HG02678 (cell line): ENCODE measurements around the gene CAMK2G.

Source experiments
- ATAC-seq: cut with Tn5 transposase; IDR thresholded peaks from one replicate; pipeline ENCODE4 v1.9.1; 2021; ENCODE audit warnings: mild to moderate bottlenecking, moderate library complexity; ENCODE audit not compliant: unreplicated experiment

Gene CAMK2G

DNA sequence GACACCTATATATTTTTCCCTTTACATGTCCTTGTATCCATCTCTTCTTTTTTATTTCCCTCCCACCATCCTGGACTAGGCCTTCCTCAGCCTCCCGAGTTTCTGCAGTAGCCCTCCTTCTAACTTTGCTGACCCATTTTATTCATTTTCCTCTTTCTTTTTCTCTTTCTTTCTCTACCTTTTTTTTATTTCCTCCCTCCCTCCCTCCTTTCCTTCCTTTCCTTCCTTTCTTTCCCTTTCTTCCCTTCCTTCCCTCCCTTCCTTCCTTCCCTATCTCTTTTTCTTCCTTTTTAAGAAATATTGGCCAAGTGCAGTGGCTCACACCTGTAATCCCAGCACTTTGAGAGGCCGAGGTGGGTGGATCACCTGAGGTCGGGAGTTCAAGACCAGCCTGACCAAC, 9.7 kb upstream of the CAMK2G start:
- ATAC-seq: no peak

GRCh38 chr10:73881221-73881919, 7.0 kb upstream of the CAMK2G start:
- no peak for ATAC-seq

DNA sequence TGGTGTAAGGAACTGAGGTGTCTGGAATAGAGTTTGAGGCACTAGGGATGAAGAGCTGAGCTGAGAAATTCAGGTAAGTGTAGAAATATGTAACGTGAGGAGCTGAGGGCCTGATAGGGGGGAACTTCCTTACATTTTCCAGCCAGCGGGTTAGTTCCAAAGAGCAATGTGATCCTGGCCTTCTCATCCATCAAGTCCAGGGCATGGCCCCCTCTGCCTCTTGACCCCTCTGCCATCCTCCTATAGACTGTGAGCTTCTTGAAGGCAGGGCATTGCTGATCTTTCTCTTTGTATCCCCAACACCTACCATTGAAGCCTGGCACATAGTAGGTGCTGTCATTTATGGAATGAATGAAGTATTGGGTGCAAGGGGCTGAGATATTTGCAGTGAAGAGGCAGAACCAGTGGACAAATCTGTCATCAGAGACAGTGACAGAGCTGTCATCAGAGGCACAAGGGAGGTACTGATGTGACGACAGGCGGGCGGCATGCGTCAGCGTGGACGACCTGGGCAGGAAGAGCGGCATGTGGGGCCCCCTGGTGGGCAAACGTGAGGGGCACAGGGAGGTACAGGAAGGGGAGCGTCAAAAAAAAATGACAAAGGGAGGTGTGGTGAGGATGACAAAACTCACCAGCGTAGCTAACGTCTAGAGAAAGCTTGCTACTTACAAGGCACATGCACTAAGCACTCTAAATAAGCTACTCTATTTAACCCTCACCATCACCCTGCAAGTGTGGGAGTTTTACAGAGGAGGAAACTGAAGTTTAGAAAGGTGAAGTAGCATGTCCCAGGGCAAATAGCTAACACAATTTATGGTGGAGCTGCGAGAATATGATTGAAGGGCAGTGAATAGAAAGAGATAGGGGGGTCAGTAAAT, 5.2 kb upstream of the CAMK2G start:
- ATAC-seq: peak; percentile 85

DNA sequence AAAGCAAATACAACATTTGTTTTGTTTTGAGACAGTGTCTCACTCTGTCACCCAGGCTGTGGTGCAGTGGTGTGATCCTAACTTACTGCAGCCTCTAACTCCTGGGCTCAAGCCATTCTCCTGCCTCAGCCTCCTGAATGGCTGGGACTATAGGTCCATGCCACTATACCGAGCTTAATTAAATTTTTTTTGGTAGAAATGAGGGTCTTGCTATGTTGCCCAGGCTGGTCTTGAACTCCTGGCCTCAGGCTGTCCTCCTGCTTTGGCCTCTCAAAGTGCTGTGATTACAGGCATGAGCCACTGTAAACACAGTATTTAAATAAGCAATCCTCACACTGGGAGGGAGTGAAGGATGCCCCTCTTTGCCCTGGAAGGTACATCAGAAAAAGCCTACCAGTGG, 4.0 kb upstream of the CAMK2G start:
- no peak for ATAC-seq

GRCh38 chr10:73877533-73878160, 3.3 kb upstream of the CAMK2G start:
- no peak for ATAC-seq

- no peak for ATAC-seq
Measured at GRCh38 chr10:73876971-73877370, 2.6 kb upstream of the CAMK2G start.

GRCh38 chr10:73876566-73876965, 2.2 kb upstream of the CAMK2G start:
- ATAC-seq: no peak

DNA sequence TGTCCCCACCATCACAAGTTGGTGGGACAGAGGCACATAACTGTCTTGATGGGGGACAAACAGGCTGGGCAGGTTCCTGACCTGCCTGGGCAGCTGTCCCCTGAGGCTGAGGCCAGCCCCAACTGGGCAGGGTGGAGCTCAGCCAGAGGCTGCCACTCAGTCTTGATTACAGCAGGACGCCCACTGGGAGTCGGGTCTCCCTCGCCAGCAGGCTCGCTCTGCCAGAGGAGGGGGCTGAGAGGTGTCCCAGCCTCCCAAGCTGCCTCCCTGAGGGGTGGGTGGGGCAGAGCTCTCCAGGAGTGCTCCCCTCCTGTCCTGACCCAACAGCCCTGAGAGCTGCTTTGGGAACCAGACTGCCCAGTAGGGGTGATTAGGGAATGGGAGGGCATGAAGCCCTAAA, 1.8 kb upstream of the CAMK2G start:
- ATAC-seq: no peak

- ATAC-seq: peak; percentile 12
Measured at GRCh38 chr10:73875139-73875475, 752 bp upstream of the CAMK2G start.

DNA sequence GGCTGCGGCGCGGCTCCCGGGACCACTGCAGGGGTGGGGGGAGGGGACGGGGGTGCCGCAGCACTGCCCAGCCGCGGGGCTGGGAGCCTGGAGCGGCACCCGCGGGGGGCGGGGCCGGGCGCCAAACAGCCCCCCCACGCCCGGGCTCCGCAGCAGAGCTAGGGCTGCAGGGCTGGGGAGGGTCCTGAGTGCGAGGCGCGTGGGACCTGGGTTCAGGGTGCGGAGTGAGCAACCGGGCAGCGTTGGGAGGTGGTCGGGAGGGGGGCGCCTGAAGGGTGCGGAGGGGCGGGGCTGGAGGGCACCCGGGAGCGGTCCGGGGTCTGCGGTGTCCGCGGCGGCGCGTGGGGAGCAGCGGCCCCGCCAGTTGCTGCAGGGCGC, 528 bp downstream of the CAMK2G start:
- no peak for ATAC-seq

DNA sequence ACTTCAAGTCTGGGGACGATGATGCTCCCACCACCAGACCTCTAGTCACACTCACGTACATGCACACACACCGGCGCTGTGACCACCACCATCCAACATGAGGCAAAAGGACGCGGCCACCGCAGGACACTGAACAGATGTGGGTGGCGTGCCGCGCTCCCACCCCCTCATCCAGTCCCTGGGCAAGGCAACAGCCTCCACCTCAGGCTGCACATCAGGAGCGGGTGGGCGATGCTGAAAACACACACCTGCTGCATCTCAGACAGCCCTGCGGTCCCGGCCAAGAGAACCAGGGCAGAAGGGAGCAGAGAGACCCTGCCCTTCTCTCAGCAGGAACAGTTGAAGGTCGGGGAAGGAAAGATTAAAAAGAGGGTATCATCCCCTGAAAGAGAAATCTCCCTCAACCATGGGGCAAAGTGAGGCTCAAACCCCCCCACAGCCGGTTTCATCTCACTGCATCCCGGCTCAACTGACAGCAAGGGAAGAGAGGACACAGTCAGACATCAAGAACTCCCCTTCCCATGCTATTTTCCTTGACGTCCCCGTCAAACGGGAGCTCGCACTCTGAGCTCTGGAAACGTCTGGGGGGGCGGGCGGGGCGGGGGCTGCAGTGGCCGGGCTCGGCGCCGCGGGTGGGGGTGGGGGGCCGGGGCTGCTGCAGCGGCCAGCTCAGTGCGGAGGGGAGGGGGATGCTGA, 1.1 kb downstream of the CAMK2G start:
- ATAC-seq: no peak

- no peak for ATAC-seq
Measured at GRCh38 chr10:73872190-73872710, 2.1 kb downstream of the CAMK2G start.

DNA sequence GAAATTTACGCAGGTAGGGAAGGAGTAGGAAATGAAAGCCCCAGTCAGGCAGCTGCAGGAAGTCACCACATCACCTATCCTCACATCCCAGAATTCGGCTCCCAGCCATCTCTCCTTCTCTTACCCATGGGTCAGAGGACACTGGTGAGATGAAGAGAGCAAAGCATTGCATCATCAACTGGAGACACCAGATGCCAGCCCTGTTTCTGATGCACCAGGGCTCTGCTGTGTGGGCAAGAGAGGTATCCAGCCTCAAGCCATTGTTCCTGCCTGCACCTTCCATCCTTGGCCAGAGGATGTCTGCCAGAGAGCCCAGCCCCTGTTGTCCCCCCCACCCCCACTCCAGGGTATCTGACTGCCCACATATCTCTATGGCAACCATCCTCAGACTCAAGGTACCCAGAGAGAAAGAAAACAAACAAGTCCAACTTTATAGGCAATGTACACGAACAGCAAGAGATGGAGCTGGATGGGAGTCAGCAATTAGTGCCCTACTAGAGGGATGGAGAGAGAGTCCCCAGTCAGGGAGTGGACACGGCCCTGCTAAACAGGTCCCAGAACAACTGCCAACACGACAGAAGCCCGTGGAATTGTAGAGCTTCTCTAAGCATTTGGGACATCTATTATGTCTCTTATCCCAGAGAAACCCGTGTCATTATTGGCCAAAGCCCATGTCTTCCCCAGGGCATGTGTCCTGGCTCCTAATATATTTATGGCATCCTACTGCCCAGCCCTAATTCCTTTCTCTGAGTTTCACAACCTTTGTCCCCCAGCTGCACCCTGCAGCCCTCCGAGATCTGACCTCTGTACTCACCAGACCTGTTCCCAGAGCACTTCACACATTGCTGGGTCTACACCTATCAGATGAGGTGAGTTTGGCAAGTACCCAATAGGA, 2.8 kb downstream of the CAMK2G start:
- ATAC-seq: no peak

GRCh38 chr10:73868655-73869195, 5.6 kb downstream of the CAMK2G start:
- ATAC-seq: no peak

- no peak for ATAC-seq
Measured at GRCh38 chr10:73867871-73868631, 6.3 kb downstream of the CAMK2G start.

DNA sequence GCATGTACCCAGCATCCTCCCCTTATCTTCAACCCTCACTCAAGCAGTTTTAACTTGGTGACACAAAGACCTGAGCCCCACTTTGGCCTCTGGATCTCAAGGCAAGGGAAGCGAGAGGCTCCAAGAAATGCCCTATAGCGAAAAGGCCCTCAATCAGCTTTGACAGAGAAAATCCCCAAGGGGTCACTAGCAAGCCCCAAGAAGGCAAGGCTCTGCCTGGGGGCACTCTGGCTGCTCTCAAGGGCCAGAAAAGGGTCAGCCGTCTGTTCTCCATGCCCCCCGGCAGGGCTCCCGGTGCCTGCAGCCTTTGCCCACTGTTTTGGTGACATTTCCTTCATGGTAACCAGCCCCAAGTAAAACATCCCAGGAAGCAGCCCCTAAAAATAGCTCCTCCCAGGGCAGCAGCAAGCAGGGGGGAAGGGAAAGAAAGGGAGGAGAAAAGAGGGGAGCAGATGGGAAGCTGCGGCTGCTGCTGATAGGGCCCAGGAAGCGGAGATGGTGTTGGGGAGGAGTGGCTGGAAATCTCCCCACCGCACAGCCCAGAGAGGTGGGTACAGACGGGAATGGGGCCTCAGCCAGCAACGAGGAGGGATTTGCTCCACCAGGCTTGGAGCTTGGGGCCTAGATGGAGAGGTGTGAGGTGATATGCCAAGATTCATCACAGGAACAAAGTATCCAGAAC, 7.1 kb downstream of the CAMK2G start:
- ATAC-seq: no peak

DNA sequence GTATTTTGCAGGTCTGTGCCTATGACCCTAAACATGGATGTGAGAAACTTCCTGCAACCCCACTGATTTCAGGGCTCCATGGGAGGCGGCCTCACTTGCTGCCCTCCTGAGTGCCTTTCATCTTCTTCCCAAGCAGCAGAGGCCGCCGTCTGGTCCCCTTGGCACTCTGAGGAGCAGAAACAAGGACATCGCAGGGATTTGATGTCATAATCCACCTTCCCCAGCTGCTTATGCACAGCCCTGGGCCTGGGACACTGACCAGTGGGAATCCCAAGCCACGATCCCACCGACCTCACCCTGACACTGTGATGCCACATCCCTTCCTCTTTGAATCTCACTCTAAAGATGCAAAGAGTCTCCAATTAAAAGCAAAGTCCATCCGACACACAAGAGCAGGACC, 7.7 kb downstream of the CAMK2G start:
- ATAC-seq: no peak
